Mammary epithelial cell (primary cell): ENCODE measurements around the gene ZNF536.

Experiments used
- CTCF ChIP-seq, 2 donors: IDR thresholded peaks in 1 of 2; conservative IDR thresholded peaks in 1 of 2; 2 replicates each; pipeline ENCODE4 v1.5.1; 2011 to 2012; ENCODE audit warnings: inconsistent platforms in 2 of 2, low read length in 2 of 2, mild to moderate bottlenecking in 2 of 2, control low read depth in 1 of 2, low read depth in 1 of 2; ENCODE audit not compliant: insufficient read depth in 1 of 2; ENCODE audit errors: extremely low read depth in 1 of 2
- EZH2 ChIP-seq: IDR thresholded peaks from 2 replicates; pipeline ENCODE4 v1.6.1; 2012; ENCODE audit warnings: low read length, inconsistent platforms, borderline replicate concordance

- TF ChIP-seq CTCF (conservative IDR thresholded peaks at IDR 0.05 in 1 of 2, IDR thresholded peaks at IDR 0.05 in 1 of 2; ENCODE audit: extremely low read depth in 1 of 2, insufficient read depth in 1 of 2, low read depth in 1 of 2, low read length in 2 of 2): no peak
- no peak for TF ChIP-seq EZH2
Measured at GRCh38 chr19:30338878-30339623, 33.1 kb upstream of the ZNF536 start.
